ENCODE results near the gene SLC7A14. TPM values are rescaled to one million over a fixed set of nuclear protein-coding genes. Genes with fewer than 3 reads are reported as not detected.

The SLC7A14 gene
- total RNA-seq, 1 experiment from 2014 or later, result 2.6 TPM

DNA sequence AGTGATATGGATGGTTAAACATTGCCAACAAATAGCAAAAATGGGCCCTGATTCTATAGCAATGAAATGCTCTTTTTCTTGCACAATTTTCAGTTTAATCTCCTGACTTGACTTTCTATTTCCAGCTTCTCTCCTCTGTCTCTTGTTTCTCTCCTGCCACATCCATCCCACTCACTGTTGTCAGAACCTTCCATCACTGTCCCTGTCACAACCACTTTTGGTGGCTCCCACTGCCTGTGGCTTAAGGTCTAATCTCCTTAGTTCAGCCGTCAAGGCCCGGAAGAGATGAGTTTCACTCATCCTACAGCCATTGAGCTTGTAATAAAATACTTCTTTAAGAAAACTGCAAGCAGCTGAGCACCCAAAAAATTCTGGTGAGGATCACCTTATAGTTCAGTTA is 19.5 kb downstream of the SLC7A14 start:
- DNase-seq, result no peak
- no peak overlapping the region for H3K4me3 ChIP-seq (ENCODE audit: insufficient read depth, low read depth, low read length)

DNA sequence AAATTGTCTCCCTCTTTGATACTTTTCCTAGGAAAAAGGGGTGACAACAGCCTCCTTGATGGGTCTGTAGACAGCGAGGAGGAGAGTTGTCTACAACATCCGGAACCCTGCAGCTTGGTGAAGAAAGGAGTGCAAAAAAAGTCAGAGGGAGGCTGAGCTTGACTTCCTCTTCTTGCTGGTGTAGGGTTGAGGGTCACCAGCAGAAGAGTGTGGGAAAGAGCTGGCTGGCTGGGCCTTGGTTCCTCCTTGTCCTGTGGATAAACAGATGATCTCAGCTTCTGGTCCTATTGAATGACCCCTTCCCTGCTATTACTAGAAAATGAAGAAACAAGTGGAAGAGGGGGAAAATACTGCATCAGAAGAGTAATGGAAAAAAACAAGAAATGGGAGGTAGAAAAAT is 20.4 kb downstream of the SLC7A14 start:
- no peak for DNase-seq

More for the DNA sequence above, 19.5 kb downstream of the SLC7A14 start:
- H3K36me3 ChIP-seq (replicated peaks; ENCODE audit: control insufficient read depth, insufficient read depth, low read length), result no peaks in the 10 kb centered on the region
- H3K27me3 ChIP-seq (ENCODE audit: control insufficient read depth, insufficient read depth, low read length), result no peaks in the 10 kb centered on the region

DNA sequence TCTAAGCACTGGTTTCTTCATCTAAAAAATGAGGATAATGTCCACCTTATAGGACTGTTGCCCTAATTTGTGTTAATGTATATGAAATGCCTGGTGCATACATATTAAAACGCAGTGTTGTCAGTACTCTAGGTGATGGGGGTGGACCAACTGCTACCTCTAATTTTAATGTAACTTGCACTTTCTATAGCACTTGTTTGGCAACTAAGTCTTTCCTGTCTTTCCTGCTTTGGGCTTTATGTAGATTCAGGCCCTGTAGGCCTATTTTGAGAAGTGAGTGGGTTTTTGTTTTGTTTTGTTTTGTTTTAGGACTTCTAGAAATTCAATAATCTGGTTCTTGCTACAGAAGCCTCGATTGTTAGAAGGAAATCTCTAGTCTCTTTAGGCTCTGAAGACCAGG is 21.2 kb downstream of the SLC7A14 start:
- H3K27me3 ChIP-seq (ENCODE audit: control insufficient read depth, insufficient read depth, low read length), result no peaks in the 10 kb centered on the region

More for the DNA sequence above, 20.4 kb downstream of the SLC7A14 start:
- Histone ChIP-seq H3K36me3 (replicated peaks; ENCODE audit: control insufficient read depth, insufficient read depth, low read length) (no peaks in the 10 kb centered on the region), H3K27me3 (ENCODE audit: control insufficient read depth, insufficient read depth, low read length) (no peaks in the 10 kb centered on the region), H3K4me3 (ENCODE audit: insufficient read depth, low read depth, low read length) (no peak overlapping the region)

GRCh38 chr3:170563712-170564423 is 22.0 kb downstream of the SLC7A14 start:
- DNase-seq, result no peak
- H3K36me3 ChIP-seq (replicated peaks; ENCODE audit: control insufficient read depth, insufficient read depth, low read length), result no peaks in the 10 kb centered on the region
- H3K27me3 ChIP-seq (ENCODE audit: control insufficient read depth, insufficient read depth, low read length), result no peaks in the 10 kb centered on the region
- no peak overlapping the region for H3K4me3 ChIP-seq (ENCODE audit: insufficient read depth, low read depth, low read length)

More for the DNA sequence above, 21.2 kb downstream of the SLC7A14 start:
- no peak for DNase-seq
- Histone ChIP-seq H3K4me3 (ENCODE audit: insufficient read depth, low read depth, low read length) (no peak overlapping the region), H3K36me3 (replicated peaks; ENCODE audit: control insufficient read depth, insufficient read depth, low read length) (no peaks in the 10 kb centered on the region)

DNA sequence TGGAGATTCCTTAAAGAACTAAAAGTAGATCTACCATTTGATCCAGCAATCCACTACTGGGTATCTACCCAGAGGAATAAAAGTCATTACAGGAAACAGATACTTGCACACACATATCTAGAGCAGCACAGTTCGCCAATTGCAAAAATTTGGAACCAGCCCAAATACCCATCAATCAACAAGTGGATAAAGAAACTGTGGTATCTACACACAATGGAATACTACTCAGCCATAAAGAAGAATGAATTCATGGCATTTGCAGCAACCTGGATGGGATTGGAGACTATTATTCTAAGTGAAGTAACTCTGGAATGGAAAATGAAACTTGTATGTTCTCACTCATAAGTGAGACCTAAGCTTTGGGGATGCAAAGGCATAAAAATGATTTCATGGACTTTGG is 23.8 kb downstream of the SLC7A14 start:
- no peak for DNase-seq
- Histone ChIP-seq H3K36me3 (replicated peaks; ENCODE audit: control insufficient read depth, insufficient read depth, low read length) (no peaks in the 10 kb centered on the region), H3K27me3 (ENCODE audit: control insufficient read depth, insufficient read depth, low read length) (no peaks in the 10 kb centered on the region), H3K4me3 (ENCODE audit: insufficient read depth, low read depth, low read length) (no peak overlapping the region)

GRCh38 chr3:170560717-170561382 is 25.0 kb downstream of the SLC7A14 start:
- no peaks in the 10 kb centered on the region for H3K27me3 ChIP-seq (ENCODE audit: control insufficient read depth, insufficient read depth, low read length)
- no peak for DNase-seq
- no peak overlapping the region for H3K4me3 ChIP-seq (ENCODE audit: insufficient read depth, low read depth, low read length)
- H3K36me3 ChIP-seq (replicated peaks; ENCODE audit: control insufficient read depth, insufficient read depth, low read length), result no peaks in the 10 kb centered on the region

- Histone ChIP-seq H3K27me3 (ENCODE audit: control insufficient read depth, insufficient read depth, low read length) (no peaks in the 10 kb centered on the region), H3K4me3 (ENCODE audit: insufficient read depth, low read depth, low read length) (no peak overlapping the region), H3K36me3 (replicated peaks; ENCODE audit: control insufficient read depth, insufficient read depth, low read length) (no peaks in the 10 kb centered on the region)
- no peak for DNase-seq
Observed at GRCh38 chr3:170560296-170560695, 25.6 kb downstream of the SLC7A14 start.

DNA sequence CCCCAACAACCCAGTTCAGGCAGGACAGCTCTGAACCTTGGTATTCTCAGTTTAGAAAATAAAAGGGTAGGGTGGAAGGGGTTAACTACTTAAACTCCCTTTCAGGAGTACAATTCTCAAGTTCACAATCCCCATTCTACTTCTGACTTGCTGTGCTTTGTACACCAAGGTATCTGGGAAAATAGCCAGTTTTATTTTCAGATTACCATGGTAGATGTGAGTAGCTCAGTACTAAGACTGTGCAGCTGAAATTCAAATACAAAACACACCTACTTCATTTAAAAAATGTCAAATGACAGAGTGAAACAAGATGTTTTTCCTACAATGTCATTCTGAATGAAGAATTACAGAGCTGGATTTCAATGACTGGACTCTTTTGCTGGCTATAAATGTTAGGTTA is 27.4 kb downstream of the SLC7A14 start:
- no peak overlapping the region for H3K4me3 ChIP-seq (ENCODE audit: insufficient read depth, low read depth, low read length)
- DNase-seq, result no peak

GRCh38 chr3:170555329-170555728 is 30.5 kb downstream of the SLC7A14 start:
- H3K36me3 ChIP-seq (replicated peaks; ENCODE audit: control insufficient read depth, insufficient read depth, low read length), result no peaks in the 10 kb centered on the region
- H3K4me3 ChIP-seq (ENCODE audit: insufficient read depth, low read depth, low read length), result no peak overlapping the region
- DNase-seq, result no peak
- no peaks in the 10 kb centered on the region for H3K27me3 ChIP-seq (ENCODE audit: control insufficient read depth, insufficient read depth, low read length)

More for the DNA sequence above, 27.4 kb downstream of the SLC7A14 start:
- no peaks in the 10 kb centered on the region for H3K36me3 ChIP-seq (replicated peaks; ENCODE audit: control insufficient read depth, insufficient read depth, low read length)
- H3K27me3 ChIP-seq (ENCODE audit: control insufficient read depth, insufficient read depth, low read length), result no peaks in the 10 kb centered on the region

GRCh38 chr3:170553788-170554757 is 31.8 kb downstream of the SLC7A14 start:
- Histone ChIP-seq H3K27me3 (ENCODE audit: control insufficient read depth, insufficient read depth, low read length) (no peaks in the 10 kb centered on the region), H3K36me3 (replicated peaks; ENCODE audit: control insufficient read depth, insufficient read depth, low read length) (no peaks in the 10 kb centered on the region), H3K4me3 (ENCODE audit: insufficient read depth, low read depth, low read length) (no peak overlapping the region)
- no peak for DNase-seq

DNA sequence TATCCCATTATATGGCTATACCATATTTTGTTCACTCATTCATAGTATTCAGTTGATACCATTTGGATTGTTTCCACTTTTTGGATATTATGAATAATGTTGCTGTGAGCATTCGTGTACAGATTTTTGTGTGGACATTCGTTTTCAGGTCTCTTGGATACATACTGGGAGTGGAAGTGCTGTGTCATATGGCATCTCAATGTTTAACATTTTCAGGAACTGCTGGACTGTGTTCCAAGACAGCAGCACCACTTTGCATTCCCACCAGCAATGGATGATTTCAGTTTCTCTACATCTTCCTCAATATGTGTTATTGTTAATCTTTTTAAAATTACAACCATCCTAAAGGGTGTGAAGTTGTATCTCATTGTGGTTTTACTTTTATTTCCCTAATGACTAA is 34.6 kb downstream of the SLC7A14 start:
- H3K36me3 ChIP-seq (replicated peaks; ENCODE audit: control insufficient read depth, insufficient read depth, low read length), result no peaks in the 10 kb centered on the region
- DNase-seq, result no peak

GRCh38 chr3:170542704-170543103 is 43.2 kb downstream of the SLC7A14 start:
- no peaks in the 10 kb centered on the region for H3K27me3 ChIP-seq (ENCODE audit: control insufficient read depth, insufficient read depth, low read length)
- DNase-seq, result no peak
- no peaks in the 10 kb centered on the region for H3K36me3 ChIP-seq (replicated peaks; ENCODE audit: control insufficient read depth, insufficient read depth, low read length)
- no peak overlapping the region for H3K4me3 ChIP-seq (ENCODE audit: insufficient read depth, low read depth, low read length)

More for the DNA sequence above, 34.6 kb downstream of the SLC7A14 start:
- Histone ChIP-seq H3K4me3 (ENCODE audit: insufficient read depth, low read depth, low read length) (no peak overlapping the region), H3K27me3 (ENCODE audit: control insufficient read depth, insufficient read depth, low read length) (no peaks in the 10 kb centered on the region)

DNA sequence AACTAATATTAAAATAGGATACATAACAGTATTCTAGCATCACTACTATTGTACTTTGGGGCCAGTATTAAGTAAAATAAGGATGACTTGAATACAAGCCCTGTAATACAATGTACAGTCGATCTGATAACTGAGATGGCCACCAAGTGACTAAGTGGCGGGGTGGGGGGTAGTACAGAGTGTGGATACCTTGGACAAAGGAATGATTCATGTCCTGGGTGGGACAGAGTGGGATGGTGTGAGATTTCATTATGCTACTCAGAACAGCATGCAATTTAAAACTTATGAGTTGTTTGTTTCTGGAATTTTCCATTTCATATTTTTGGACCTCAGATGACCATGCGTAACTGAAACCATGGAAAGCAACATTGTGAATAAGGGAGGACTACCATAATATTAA is 46.0 kb downstream of the SLC7A14 start:
- Histone ChIP-seq H3K36me3 (replicated peaks; ENCODE audit: control insufficient read depth, insufficient read depth, low read length) (no peaks in the 10 kb centered on the region), H3K4me3 (ENCODE audit: insufficient read depth, low read depth, low read length) (no peak overlapping the region), H3K27me3 (ENCODE audit: control insufficient read depth, insufficient read depth, low read length) (no peaks in the 10 kb centered on the region)
- no peak for DNase-seq

DNA sequence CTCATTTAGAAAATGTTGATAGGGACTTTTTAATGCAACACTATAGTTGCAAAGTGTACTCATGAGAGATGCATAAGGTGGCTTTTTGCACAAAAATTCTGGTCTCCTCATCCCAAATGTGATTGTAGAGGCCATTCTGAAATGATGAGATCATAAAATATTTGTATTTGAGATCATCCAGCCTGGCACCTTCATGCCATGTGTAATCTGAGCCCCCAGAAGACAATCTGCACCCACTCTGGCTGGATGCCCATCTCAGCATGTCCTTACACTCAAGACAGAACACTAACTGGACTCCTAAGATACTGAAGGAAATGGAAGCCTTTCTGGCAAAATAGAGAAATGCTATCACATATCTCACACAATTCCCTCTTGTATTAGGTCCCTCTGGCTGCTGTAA is 49.2 kb downstream of the SLC7A14 start:
- no peak overlapping the region for H3K4me3 ChIP-seq (ENCODE audit: insufficient read depth, low read depth, low read length)

More for the DNA sequence above, 49.2 kb downstream of the SLC7A14 start:
- H3K36me3 ChIP-seq (replicated peaks; ENCODE audit: control insufficient read depth, insufficient read depth, low read length), result no peaks in the 10 kb centered on the region
- DNase-seq, result no peak
- no peaks in the 10 kb centered on the region for H3K27me3 ChIP-seq (ENCODE audit: control insufficient read depth, insufficient read depth, low read length)
